ENCODE measurements around the gene HSPE1.
"Not testable (repeated sequence)": the region's sequence is repeated elsewhere in the genome, so short reads cannot be mapped to it uniquely, and the experiment has no call there.

The HSPE1 gene

DNA sequence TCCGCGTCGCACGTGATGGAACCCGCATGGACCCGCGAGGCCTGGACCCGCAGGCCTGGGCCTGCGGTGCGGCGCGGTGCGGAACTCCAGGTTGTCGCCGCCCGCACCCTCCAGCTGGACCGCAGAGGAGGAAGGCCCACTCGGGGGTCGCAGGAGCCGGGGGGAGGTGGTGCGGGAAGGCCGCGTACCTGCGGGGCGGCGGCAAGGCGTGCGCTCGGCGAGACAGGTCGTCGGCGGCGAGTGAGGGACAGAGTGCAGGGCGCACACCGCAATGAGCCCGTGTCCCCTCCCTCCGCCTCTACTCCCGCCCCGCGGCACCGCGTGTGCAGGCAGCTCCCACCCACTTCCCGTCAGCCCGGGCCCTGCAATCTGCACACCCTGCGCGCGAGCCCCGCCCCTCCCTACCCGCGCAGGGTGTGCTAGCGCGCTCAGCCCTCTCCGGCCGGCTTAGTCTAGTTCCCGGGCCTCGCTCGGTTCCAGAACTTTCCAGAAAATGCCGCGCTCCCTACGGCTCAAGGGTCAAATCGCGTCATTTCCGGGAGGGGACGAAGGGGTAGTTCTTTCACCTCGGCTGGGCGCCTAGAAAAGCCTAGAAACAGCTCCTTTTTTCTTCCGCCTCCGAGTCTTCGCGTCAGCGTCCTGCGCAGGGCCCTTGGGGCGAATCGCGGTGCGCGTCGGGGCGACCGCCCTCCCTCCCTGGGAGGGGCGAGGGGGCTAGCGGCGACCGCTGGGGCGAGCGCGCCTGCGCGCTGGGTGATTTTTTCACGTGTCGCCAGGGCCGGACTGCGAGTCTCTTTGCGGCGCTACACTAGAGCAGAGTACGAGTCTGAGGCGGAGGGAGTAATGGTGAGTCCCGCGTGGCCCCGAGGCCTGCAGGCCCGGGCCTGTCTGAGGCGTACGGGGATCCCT, at the start of gene HSPE1, which contains the start of gene HSPD1:
Gene HSPE1, plus strand, starts transcription at position 786 of the 909 bp plus-strand sequence. Its CDS starts 58 bp downstream, at position 844.
Gene HSPD1, minus strand, starts transcription at position 247 of the 909 bp plus-strand sequence. CDS start 992 bp downstream, outside the sequence.
- peak; percentile 99 to 100 for DNase-seq (ENCODE audit: low read depth in 2 of 2)

DNA sequence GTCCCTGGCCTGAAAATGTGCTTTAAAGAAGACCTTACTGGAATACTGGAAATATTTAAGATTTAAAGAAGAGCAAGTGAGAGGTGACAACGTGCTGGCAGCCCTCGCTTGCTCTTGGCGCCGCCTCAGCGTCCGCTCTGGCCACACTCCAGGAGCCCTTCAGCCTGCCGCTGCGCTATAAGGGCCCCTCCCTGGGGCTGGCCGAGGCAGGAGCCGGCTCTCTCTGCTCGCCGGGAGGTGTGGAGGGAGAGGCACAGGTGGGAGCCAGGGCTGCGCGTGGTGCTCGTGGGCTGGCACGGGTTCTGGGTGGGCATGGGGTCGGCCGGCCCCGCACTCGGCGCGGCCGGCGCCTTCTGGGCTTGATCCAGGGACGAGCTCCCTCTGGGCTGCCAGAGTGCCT, 49.7 kb upstream of the HSPE1 start:
- no peak for DNase-seq (ENCODE audit: low read depth in 2 of 2)

DNA sequence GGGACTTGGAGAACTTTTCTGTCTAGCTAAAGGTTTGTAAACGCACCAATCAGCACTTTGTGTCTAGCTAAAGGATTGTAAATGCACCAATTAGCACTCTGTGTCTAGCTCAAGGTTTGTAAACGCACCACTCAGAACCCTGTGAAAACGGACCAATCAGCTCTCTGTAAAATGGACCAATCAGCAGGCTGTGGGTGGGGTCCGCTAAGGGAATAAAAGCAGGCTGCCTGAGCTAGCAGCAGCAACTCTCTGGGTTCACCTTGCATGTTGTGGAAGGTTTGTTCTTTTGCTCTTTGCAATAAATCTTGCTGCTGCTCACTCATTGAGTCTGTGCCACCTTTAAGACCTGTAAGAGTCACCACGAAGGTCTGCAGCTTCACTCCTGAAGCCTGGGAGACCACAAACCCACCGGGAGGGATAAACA, 49.2 kb upstream of the HSPE1 start:
- DNase-seq (ENCODE audit: low read depth in 2 of 2): not testable (repeated sequence)

DNA sequence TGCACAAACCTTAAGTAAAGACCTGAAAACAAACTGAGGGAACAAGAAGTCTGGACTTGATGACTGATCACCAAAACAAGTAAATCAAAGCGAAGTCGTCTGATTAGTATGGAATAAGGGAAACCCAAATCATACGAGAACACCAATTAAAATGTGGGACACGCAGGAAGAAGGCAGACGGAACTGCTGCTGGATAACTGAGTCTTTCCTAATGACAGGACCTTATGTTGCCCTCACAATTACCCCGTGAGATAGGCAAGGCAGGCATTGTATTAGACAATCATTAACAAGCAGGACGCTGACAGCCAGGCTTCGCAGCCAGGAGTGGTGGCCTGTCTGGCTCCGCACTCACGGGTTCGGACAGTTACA, 47.4 kb upstream of the HSPE1 start:
- no peak for DNase-seq (ENCODE audit: low read depth in 2 of 2)

DNA sequence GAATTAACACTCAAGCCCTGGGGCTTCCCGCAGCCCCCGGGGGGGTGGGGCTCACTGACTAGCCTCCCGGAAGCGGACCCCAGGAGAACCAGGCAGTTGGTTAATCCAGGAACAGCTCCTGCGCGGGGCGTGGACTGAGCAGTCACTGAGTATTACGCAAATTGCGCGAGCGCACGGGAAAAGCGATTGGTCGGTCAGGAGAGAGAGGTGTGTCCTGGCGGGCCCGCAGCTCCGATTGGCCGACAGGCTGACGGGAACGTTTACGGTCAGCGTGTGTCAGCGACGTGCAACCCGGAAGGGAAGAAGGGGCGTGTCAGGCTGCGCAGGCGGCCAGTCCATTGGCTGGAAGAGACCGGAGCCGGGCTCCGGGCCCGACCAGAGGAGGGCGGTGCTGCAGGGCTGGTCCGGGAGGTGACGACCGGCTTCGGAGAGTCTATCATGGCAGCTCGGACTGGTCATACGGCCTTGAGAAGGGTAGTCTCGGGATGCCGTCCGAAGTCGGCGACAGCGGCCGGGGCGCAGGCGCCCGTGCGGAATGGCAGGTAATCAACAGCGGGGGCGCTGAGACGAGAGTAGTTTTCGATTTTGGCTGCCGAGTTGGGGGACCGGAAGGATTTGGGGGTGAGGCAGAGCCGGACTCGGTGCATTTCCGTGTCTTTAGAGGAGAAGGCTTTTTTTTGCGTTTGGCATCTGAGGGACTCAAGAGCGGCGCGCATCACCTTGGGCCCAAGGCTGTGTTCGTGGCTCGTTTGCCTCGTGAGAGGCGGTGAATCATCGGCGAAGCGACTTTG, 46.9 kb upstream of the HSPE1 start, which contains the start of gene COQ10B:
Gene COQ10B, plus strand, starts transcription at position 430 of the 791 bp plus-strand sequence. Its CDS starts 9 bp downstream, at position 439.
- peak; percentile 99 for DNase-seq (ENCODE audit: low read depth in 2 of 2)

DNA sequence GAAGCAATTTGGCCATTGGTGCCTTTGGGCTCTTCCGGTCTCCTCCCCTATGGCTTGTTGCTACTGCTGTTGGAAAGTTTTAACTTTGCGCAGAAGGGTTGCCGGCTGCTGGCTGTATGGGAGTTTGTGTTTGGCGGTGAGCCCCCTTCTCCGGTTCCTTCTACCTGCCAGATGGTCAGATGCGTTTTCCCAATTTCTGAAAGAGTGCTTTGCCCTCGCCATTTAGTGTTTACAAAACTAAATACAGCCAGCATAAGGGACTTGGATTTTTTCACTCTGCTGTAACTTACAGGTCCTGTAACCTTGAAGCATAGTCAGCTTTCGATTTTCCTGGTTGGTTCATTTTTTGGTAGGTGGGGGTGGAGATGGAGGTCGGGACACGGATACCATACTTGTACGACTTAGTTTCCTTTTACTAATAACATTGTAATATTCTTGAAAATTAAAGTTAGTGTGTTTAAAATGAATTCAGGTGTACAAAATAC, 46.2 kb upstream of the HSPE1 start:
- no peak for DNase-seq (ENCODE audit: low read depth in 2 of 2)

DNA sequence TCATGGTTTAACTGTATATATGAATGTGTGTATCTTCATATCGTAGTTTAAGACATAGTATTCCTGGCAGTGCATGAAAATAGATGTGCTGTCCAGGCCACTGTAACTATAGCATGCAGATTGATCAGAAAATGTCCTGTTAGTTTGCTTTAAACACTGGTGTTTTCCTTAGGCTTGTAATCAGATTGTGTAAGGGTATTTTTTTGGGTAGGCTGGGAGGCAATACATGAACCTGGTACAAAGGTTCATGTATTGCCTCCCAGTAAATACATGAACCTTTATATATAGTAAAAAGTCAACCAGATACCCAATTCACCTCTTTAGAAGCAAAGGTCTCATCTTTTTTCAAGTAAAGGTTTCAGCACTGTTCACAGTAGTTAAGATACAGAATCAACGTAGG, 45.3 kb upstream of the HSPE1 start:
- no peak for DNase-seq (ENCODE audit: low read depth in 2 of 2)

DNA sequence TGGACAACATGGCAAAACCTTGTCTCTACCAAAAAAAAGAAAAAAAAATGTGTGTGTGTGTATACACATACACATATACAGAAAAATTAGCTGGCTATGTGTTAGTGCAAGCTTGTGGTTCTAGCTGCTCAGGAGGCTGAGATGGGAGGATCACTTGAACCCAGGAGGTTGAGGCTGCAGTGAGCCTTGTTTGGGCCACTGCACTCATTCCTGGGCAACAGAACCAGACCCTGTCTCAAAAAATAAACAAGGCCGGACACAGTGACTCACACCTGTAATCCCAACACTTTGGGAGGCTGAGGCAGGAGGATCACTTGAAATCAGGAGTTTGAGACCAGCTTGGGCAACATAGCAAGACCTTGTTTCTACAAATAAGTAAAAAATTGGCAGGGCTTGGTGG, 44.8 kb upstream of the HSPE1 start:
- DNase-seq (ENCODE audit: low read depth in 2 of 2): no peak

DNA sequence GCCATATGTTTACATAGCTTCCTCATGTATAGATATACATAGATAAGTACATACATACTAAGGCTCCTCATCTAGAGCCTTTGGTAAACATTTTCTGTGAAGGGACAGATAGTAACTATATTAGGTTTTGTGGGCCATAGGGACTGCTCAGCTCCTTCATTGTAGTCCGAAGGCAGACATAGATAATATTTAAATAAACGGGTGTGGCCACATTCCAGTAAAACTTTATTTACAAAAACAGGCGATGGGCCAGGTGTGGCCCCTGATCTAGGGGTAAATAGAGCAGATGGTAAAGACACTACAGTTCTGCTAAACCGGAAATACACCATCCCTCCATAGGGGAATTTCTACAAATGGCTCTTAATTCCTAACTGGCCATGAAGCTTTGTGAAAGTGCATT, 39.5 kb upstream of the HSPE1 start:
- no peak for DNase-seq (ENCODE audit: low read depth in 2 of 2)

DNA sequence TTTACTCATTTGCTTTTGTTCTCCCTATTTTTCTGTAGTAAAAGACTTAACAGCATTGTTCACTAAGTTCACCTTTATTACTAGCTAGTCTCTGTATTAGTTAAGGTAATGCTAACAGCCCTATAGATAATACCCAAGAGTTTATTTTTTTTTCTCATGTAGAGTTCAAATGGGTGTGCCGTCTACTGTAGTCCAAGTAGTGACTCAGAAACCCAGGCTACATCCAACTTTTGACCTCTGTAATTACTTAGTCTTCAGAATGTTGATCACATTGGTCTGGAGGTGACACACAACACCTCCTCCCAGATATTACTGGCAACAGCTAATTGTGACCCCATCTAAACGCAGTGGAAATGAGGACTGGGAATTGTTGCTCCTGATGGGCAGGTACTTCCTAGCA, 39.1 kb upstream of the HSPE1 start:
- no peak for DNase-seq (ENCODE audit: low read depth in 2 of 2)

DNA sequence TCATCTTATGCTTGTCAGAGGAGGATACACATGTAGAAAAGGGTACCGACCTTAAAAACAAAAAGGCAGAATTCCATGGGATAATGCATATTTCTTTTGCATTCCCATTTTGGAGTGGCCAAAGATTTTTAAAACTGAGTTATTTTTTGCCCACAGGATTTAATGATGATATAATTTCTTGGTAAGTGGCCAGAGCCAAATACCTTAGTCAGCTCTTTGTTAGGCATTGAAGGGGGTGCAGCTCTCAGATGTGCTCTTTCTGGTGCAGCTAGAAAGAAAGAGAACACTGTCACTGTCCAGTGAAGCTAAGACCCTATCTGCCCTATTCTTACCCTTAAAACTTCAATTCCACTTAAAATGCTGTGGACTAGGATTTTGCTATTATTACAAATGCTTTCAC, 36.0 kb upstream of the HSPE1 start:
- DNase-seq (ENCODE audit: low read depth in 2 of 2): no peak

DNA sequence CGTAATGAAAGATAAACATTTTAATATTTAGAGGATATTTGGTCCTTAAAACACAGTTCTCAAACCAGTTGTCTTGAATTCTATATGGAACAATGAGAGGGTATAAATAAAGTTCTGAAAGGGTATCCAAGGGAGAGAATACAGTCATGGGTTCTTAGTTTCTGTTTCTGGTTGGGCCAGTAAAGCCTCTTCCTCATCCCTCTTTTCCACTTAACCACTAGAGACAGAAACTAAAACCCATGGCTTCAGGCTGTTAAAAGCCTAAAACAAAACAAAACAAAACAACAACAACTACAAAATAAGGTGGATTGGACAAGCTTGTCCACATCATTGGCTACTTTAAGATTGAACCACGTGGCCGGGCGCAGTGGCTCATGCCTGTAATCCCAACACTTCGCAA, 28.0 kb upstream of the HSPE1 start:
- DNase-seq (ENCODE audit: low read depth in 2 of 2): no peak

DNA sequence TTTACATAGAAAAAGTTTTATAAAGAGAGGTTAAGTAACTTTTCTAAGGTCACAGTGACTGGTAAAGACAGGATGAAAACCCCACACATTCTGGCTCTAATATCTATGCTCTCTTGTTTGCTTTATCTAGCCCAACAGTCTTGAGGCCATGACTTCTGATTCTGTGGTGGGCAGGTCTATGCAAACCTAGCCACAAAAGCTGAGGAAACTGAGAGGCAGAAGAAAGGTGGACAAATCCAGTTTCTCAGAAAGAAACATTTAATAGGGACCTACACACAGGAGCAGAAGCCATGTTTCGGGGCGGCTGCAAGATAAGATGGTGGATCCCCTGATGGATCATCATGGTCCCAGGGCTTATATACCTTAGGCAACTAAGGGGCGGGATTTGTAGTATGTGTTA, 22.4 kb upstream of the HSPE1 start:
- no peak for DNase-seq (ENCODE audit: low read depth in 2 of 2)

DNA sequence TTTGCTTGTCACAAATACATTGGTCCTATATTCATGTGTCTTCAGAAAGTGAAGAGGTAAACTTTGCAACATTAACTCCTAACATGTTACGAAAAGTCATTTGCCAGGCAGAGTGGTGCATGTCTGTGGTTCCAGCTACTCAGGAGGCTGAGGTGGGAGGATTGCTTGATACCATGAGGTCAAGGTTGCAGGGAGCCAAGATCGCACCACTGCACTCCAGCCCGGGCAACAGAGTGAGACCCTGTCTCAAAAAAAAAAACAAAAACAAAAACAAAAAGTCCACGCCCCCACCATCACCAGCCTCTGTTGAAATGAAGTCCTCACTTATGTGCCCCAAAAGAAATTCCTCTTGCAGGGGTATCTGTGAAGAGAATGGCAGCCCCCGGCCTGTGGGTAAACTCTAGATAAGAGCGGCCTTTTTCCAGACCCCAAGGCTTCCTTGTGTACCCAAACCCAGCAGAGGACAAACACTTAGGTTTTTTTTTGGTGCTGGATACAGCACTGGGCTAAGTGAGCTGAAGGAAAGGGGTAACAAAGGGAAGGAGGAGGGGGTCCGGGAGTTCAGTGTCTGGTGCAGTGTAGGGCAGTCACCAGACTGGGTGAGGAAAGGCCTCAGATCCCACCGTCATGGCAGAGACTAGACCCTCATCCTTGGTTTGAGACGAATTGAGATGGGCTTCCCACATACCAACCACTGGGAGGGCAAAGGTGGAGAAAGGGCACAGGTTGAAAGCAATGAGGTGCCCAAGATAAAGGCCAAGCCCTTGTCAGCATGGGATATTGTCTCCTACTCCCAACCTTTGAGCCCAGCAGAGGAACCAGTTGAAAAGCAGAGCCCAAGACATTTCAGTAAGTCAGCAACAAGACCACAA, 19.8 kb upstream of the HSPE1 start:
- DNase-seq (ENCODE audit: low read depth in 2 of 2): no peak

DNA sequence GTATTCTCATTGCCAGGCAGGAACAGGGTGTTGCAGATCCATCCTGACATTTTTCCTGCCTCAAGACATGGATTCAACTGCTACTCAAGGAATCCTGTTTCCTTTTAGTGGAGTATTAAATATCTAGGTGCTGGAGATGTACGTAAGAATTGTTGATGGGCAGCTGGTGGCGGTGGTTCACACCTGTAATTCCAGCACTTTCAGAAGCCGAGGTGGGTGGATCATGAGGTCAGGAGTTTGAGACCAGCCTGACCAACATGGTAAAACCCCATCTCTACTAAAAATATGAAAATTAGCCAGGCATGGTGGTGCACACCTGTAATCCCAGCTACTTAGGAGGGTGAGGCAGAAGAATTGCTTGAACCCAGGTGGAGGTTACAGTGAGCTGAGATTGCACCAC, 15.9 kb upstream of the HSPE1 start:
- DNase-seq (ENCODE audit: low read depth in 2 of 2): not testable (repeated sequence)

DNA sequence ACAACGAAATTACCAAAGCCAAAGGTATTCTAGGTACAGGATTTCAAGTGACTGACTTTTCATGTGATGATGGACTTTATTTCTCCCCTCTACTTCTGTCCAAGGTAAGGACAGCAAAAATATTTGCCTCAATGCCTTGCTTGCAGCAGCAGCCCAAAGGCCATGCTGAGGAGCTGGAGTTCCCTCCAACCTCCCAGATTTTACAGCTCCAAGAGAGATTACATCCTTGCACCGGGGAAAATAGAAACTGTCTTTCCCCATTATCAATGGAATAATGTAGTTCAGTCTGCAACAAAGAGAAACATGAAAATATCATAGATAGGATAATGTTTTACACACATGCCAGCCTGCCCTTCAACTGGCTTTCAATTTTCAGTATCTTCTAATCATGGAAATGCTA, 14.0 kb upstream of the HSPE1 start:
- DNase-seq (ENCODE audit: low read depth in 2 of 2): no peak

DNA sequence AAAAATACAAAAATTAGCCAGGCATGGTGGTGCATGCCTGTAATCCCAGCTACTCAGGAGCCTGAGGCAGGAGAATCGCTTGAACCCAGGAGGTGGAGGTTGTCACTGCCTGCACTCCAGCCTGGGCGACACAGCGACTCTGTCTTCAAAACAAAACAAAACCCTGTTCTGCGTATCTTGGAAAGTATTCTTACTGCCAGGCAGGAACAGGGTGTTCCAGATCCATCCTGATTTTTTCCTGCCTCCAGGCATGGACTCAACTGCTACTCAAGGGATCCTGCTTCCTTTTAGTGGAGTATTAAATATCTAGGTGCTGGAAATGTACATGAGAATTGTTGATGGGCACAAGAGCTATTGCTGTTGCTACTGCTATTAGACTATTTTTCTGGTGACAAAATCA, 12.8 kb upstream of the HSPE1 start:
- no peak for DNase-seq (ENCODE audit: low read depth in 2 of 2)

DNA sequence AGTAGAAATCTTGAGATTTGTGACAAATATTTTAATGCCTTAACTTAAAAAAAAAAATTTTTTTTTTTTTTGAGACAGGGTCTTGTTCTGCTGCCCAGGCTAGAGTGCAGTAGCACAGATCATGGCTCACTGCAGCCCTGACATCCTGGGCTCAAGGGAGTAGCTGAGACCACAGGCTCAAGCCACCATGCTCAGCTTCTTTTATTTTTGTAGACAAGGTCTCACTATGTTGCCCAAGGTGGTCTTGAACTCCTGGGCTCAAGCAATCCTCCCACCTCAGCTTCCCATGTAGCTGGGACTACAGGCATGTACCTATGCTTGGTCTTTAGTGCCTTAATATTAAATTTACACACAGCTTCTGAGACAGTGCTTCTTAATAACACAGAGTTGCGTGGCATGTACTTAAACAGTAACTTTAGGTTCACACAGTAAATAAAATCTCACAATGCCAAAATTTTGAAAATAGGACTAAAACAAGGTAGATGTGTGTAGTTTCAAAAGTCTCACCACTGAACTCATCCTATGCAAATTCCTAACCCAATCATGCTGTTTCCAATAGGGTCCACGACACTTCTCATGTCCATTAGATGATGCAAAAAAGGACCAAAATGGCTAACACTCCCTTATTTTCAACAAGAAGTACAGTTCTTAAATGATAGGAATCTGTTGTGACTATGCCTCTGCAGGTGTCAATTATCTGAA, 4.6 kb upstream of the HSPE1 start:
- no peak for DNase-seq (ENCODE audit: low read depth in 2 of 2)

DNA sequence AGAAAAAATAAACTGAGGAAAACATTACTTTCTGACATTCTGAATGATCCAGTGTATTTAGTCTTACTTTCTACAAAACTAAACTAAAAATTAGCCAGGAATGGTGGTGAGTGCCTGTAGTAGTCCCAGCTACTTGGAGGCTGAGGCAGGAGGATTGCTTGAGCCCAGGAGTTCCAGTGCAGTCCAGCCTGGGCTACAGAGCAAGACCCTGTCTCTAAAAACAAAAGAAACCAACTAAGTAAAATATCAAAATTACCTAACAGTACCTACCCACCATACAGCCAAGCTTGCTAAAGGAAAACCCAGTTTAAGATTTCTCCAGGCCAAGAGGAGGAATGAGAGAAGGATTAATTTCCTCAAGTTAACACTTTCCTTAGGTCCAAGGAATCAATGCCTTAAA, 3.5 kb upstream of the HSPE1 start:
- no peak for DNase-seq (ENCODE audit: low read depth in 2 of 2)

DNA sequence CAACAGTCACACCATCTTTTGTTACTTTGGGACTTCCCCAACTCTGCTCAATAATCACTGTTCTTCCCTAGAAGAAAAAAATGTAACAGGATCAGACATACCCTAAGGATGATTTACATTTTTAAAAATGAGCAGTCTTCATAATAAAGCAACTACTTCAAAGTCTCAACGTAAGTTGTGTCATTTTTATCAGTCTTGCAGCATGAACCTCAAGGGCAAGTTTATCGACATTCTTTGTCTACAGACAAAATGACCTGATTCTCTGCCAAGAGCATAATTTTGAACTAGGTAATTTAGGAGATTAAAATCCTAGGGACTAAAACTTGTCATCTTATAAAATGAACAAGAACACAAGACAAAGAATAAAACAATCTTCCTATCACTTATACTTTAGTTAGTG, 2.9 kb upstream of the HSPE1 start:
- no peak for DNase-seq (ENCODE audit: low read depth in 2 of 2)
